Neural cell (in vitro differentiated cells): ENCODE data around the gene CACTIN. TPM values are rescaled to one million over a fixed set of nuclear protein-coding genes. Genes with fewer than 3 reads are reported as not detected.
"Not testable (repeated sequence)": the region's sequence is repeated elsewhere in the genome, so short reads cannot be mapped to it uniquely, and the experiment has no call there.

Experiments used
- H2AFZ ChIP-seq: fragments of 200-600, 300-800 bp; sonication (generic), shearing (Covaris generic); 2 replicates; pipeline ENCODE4 v1.6.0; 2014; ENCODE audit warnings: low read depth, mild to moderate bottlenecking, antibody characterized with exemption, low read length, moderate library complexity
- H3F3A ChIP-seq: fragments of 200-600 bp; shearing (Covaris generic); 2 replicates; pipeline ENCODE4 v1.6.1; 2016; ENCODE audit warnings: mild to moderate bottlenecking, moderate library complexity, mixed read lengths, antibody characterized with exemption, low read length; ENCODE audit not compliant: insufficient read depth, poor library complexity, severe bottlenecking
- H3K27ac ChIP-seq: fragments of 200-600, 300-800 bp; sonication (generic), shearing (Covaris generic); 2 replicates; pipeline ENCODE4 v1.5.1; 2014; ENCODE audit warnings: mild to moderate bottlenecking, low read length, moderate library complexity
- H3K27me3 ChIP-seq: fragments of 300-800, 200-600 bp; sonication (generic), shearing (Covaris generic); 2 replicates; pipeline ENCODE4 v1.6.0; 2014; ENCODE audit warnings: mild to moderate bottlenecking, low read depth, low read length, moderate library complexity; ENCODE audit not compliant: insufficient read depth
- H3K36me3 ChIP-seq: fragments of 300-800, 200-600 bp; sonication (generic), shearing (Covaris generic); 2 replicates; pipeline ENCODE4 v1.5.1; 2014; ENCODE audit warnings: mild to moderate bottlenecking, antibody characterized with exemption, low read length, moderate library complexity; ENCODE audit not compliant: insufficient read depth
- H3K4me2 ChIP-seq: fragments of 300-800, 200-600 bp; sonication (generic), shearing (Covaris generic); 2 replicates; pipeline ENCODE4 v1.6.0; 2014; ENCODE audit warnings: mild to moderate bottlenecking, low read length
- H3K4me3 ChIP-seq: fragments of 300-800, 200-600 bp; sonication (generic), shearing (Covaris generic); 2 replicates; pipeline ENCODE4 v1.5.1; 2014; ENCODE audit warnings: mild to moderate bottlenecking, low read length, moderate library complexity
- H3K79me2 ChIP-seq: fragments of 200-600 bp; shearing (Covaris generic); replicated peaks from 2 replicates; pipeline ENCODE4 v1.6.0; 2014; ENCODE audit warnings: mild to moderate bottlenecking, low read length, moderate library complexity; ENCODE audit not compliant: insufficient read depth
- H3K9ac ChIP-seq: fragments of 300-800, 200-600 bp; sonication (generic), shearing (Covaris generic); 2 replicates; pipeline ENCODE4 v1.6.1; 2016; ENCODE audit warnings: mild to moderate bottlenecking, low read length, mixed read lengths
- H3K9me2 ChIP-seq: fragments of 200-600 bp; shearing (Covaris generic); 2 replicates; pipeline ENCODE4 v1.6.1; 2016; ENCODE audit warnings: mild to moderate bottlenecking, low read length, mixed read lengths; ENCODE audit not compliant: insufficient read depth
- H3K9me3 ChIP-seq: fragments of 200-600, 300-800 bp; sonication (generic), shearing (Covaris generic); 2 replicates; pipeline ENCODE4 v1.6.1; 2016; ENCODE audit warnings: mild to moderate bottlenecking, mixed run types, low read length, moderate library complexity, mixed read lengths
- H4K20me1 ChIP-seq: fragments of 200-600 bp; shearing (Covaris generic); 2 replicates; pipeline ENCODE4 v1.6.1; 2016; ENCODE audit warnings: mild to moderate bottlenecking, mixed run types; ENCODE audit not compliant: insufficient read depth
- EP300 ChIP-seq: fragments of 450-650 bp; conservative IDR thresholded peaks from 2 replicates; pipeline ENCODE4 v1.6.1; 2014; ENCODE audit warnings: antibody characterized with exemption, mild to moderate bottlenecking, moderate library complexity; ENCODE audit not compliant: poor library complexity, severe bottlenecking
- EZH2 ChIP-seq: fragments of 200-600, 300-800 bp; shearing (Covaris generic), sonication (generic); IDR thresholded peaks from 2 replicates; pipeline ENCODE4 v1.6.1; 2014; ENCODE audit warnings: antibody characterized with exemption, low read length, borderline replicate concordance, mild to moderate bottlenecking; ENCODE audit not compliant: insufficient read depth, poor library complexity, severe bottlenecking
- MXI1 ChIP-seq: fragments of 450-650 bp; conservative IDR thresholded peaks from 2 replicates; pipeline ENCODE4 v1.6.1; 2014; ENCODE audit warnings: antibody characterized with exemption, mild to moderate bottlenecking; ENCODE audit not compliant: poor library complexity, severe bottlenecking
- POLR2AphosphoS5 ChIP-seq: IDR thresholded peaks from 2 replicates; pipeline ENCODE4 v1.6.1; 2012
- RAD21 ChIP-seq: fragments of 450-650 bp; conservative IDR thresholded peaks from 2 replicates; pipeline ENCODE4 v1.6.1; 2014; ENCODE audit warnings: antibody characterized with exemption, mild to moderate bottlenecking, moderate library complexity
- SMC3 ChIP-seq: fragments of 450-650 bp; conservative IDR thresholded peaks from 2 replicates; pipeline ENCODE4 v1.6.1; 2014; ENCODE audit warnings: antibody characterized with exemption, mild to moderate bottlenecking, moderate library complexity; ENCODE audit not compliant: poor library complexity
- TAF1 ChIP-seq: IDR thresholded peaks from 2 replicates; pipeline ENCODE4 v1.6.1; 2012; ENCODE audit warnings: low read depth
- polyA plus RNA-seq: library from polyadenylated mRNA; depleted of rRNA; stranded (reverse); fragments of >200 nt; gene quantifications from 2 replicates; pipeline ENCODE4 v1.2.3, GENCODE V29; 2014
- TF ChIP-seq, protein P1 (sequence below): IDR thresholded peaks from 2 replicates; pipeline ENCODE4 v1.6.1; 2012; ENCODE audit warnings: borderline replicate concordance
- TF ChIP-seq, protein P2 (sequence below): fragments of 450-650 bp; IDR thresholded peaks from 2 replicates; pipeline ENCODE4 v1.5.1; 2014; ENCODE audit warnings: antibody characterized with exemption, mild to moderate bottlenecking, moderate library complexity; ENCODE audit not compliant: poor library complexity, severe bottlenecking

CACTIN gene
- polyA plus RNA-seq, 1 donor from 2014 or later = 21.4 TPM

DNA sequence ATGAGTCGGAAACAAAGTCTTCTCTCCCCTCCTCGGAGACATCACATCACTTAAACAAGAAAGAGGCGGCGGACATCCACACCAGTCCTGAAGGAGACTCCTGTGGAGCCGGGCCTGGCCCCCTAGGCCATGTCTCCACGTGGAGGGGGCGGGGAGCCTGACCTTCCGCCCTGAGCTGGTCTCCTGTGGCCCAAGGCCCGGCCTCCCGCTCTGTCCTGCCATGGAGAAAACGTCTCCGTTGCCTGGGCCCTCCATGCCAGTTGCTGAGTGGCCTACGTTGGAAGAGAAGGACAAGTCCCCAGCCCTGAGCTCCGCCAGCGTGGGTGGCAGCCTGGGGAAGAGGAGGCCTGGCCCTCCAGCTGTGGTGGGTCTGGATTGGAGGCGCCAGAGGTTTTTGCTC is 5.5 kb upstream of the CACTIN start:
- Histone ChIP-seq H4K20me1 (no peaks in the 10 kb centered on the region), H3K36me3 (no peaks in the 10 kb centered on the region), H3K4me2 (no peak overlapping the region), H3K9me3 (no peaks in the 10 kb centered on the region), H2AFZ (no peak overlapping the region), H3K27ac (no peak overlapping the region), H3F3A (no peaks in the 10 kb centered on the region), H3K79me2 (no peaks in the 10 kb centered on the region), H3K27me3 (no peaks in the 10 kb centered on the region), H3K9ac (no peak overlapping the region), H3K9me2 (no peaks in the 10 kb centered on the region), H3K4me3 (no peak overlapping the region)
- TF ChIP-seq EP300 (no peak), SMC3 (no peak), RAD21 (no peak), EZH2 (no peak), TAF1 (no peak), MXI1 (no peak), POLR2AphosphoS5 (no peak)
- TF ChIP-seq, protein P1, sequence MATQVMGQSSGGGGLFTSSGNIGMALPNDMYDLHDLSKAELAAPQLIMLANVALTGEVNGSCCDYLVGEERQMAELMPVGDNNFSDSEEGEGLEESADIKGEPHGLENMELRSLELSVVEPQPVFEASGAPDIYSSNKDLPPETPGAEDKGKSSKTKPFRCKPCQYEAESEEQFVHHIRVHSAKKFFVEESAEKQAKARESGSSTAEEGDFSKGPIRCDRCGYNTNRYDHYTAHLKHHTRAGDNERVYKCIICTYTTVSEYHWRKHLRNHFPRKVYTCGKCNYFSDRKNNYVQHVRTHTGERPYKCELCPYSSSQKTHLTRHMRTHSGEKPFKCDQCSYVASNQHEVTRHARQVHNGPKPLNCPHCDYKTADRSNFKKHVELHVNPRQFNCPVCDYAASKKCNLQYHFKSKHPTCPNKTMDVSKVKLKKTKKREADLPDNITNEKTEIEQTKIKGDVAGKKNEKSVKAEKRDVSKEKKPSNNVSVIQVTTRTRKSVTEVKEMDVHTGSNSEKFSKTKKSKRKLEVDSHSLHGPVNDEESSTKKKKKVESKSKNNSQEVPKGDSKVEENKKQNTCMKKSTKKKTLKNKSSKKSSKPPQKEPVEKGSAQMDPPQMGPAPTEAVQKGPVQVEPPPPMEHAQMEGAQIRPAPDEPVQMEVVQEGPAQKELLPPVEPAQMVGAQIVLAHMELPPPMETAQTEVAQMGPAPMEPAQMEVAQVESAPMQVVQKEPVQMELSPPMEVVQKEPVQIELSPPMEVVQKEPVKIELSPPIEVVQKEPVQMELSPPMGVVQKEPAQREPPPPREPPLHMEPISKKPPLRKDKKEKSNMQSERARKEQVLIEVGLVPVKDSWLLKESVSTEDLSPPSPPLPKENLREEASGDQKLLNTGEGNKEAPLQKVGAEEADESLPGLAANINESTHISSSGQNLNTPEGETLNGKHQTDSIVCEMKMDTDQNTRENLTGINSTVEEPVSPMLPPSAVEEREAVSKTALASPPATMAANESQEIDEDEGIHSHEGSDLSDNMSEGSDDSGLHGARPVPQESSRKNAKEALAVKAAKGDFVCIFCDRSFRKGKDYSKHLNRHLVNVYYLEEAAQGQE = no peak
- TF ChIP-seq, protein P2, sequence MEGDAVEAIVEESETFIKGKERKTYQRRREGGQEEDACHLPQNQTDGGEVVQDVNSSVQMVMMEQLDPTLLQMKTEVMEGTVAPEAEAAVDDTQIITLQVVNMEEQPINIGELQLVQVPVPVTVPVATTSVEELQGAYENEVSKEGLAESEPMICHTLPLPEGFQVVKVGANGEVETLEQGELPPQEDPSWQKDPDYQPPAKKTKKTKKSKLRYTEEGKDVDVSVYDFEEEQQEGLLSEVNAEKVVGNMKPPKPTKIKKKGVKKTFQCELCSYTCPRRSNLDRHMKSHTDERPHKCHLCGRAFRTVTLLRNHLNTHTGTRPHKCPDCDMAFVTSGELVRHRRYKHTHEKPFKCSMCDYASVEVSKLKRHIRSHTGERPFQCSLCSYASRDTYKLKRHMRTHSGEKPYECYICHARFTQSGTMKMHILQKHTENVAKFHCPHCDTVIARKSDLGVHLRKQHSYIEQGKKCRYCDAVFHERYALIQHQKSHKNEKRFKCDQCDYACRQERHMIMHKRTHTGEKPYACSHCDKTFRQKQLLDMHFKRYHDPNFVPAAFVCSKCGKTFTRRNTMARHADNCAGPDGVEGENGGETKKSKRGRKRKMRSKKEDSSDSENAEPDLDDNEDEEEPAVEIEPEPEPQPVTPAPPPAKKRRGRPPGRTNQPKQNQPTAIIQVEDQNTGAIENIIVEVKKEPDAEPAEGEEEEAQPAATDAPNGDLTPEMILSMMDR = no peak

DNA sequence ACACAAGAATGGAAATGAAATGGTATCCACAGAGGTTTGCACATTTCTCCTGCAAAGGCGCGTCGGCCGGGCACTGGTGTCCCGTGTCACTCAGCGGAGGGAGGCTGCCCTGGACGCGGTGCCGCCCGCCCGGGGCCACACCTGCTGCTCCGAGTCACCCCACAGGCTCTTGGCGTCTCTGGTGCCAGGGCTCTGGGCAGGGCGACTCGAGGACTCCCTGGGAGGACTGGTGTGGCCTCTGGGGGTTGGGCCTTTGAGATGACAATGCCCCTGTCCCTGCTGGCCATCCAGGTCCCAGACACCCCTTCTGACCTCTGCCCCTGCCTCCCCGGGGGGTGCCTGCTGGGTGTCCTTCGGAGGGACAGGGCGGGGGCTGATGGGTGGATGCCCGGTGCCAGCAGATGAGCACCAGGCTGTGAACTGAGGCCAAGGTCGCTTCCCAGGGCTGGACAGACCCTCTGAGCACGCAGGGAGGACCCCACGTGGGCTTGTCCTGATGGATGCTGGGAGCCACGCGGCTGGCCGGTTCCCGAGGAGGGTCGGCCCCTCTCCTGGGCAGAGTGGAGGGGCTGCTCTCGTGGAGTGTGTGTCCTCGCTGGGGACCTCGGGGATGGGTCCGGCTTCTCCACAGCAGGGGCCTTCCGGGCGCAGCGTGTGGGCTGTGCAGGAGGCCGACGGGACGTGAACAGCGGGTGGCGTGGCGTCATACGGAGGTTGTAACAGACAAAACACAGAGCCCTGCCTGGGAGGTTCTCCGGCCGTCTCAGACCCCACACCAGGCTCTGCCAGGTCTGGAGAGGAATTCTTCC is 4.7 kb upstream of the CACTIN start:
- H3K9me2 ChIP-seq = no peaks in the 10 kb centered on the region
- no peaks in the 10 kb centered on the region for H3K79me2 ChIP-seq
- H3K27me3 ChIP-seq = no peaks in the 10 kb centered on the region
- no peak overlapping the region for H3K27ac ChIP-seq
- H3F3A ChIP-seq = no peaks in the 10 kb centered on the region
- TF ChIP-seq EP300 (no peak), TAF1 (no peak), MXI1 (no peak), POLR2AphosphoS5 (no peak), SMC3 (no peak), EZH2 (no peak), RAD21 (no peak)
- TF ChIP-seq, protein P2 = no peak
- TF ChIP-seq, protein P1 = no peak
- H3K4me2 ChIP-seq = no peak overlapping the region
- H2AFZ ChIP-seq = no peak overlapping the region
- no peak overlapping the region for H3K4me3 ChIP-seq
- no peaks in the 10 kb centered on the region for H3K9me3 ChIP-seq
- H4K20me1 ChIP-seq = no peaks in the 10 kb centered on the region
- H3K9ac ChIP-seq = no peak overlapping the region
- H3K36me3 ChIP-seq = no peaks in the 10 kb centered on the region

DNA sequence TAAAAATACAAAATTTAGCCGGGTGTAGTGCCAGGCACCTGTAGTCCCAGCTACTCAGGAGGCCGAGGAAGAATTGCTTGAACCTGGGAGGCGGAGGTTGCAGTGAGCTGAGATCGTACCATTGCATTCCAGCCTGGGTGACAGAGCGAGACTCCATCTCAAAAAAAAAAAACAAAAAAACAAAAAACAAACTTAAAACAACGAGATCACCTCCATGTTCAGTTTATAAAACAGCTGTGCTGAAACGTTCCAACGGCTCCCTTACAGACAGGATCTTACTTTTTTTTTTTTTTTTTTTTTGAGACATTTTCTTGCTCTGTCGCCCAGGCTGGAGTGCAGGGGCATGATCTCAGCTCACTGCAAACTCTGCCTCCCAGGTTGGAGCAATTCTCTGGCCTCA is 2.2 kb upstream of the CACTIN start:
- not testable (repeated sequence) for H3K36me3 ChIP-seq, H3K9ac ChIP-seq, H3K27ac ChIP-seq, H3K4me3 ChIP-seq, H2AFZ ChIP-seq, H3K9me2 ChIP-seq, H3F3A ChIP-seq, H4K20me1 ChIP-seq, H3K4me2 ChIP-seq, H3K27me3 ChIP-seq, H3K9me3 ChIP-seq
- H3K79me2 ChIP-seq = peaks cover 11% of the 10 kb centered on the region
